ENCODE data around the gene SF3A1.

SF3A1 gene

DNA sequence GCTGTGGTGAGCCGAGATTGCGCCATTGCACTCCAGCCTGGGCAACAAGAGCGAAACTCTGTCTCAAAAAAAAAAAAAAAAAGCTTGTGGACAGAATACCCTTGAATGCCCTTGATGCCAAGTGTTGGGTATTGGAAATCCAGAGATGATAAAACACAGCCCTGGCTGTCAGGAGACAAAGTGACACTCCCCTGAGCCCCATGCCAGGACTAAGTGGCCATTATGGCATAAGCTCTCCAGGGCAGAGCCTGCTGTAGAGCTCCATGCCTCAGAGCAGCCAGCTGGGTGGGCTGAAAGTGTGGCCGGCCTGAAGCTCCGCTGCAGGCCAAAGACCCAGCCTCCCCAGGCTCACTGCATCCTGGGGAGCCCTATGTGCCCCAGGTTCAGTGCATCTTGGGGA is 25.6 kb upstream of the SF3A1 start:
- Histone ChIP-seq H3K4ac (ENCODE audit: low read length) (no peak overlapping the region), H3K9me3 (replicated peaks in 1 of 2; ENCODE audit: control insufficient read depth in 2 of 2, insufficient read depth in 1 of 2, low read depth in 1 of 2, low read length in 2 of 2) (peaks cover 0 to 3% of the 10 kb centered on the region in 2 donors), H2BK5ac (ENCODE audit: low read length) (no peak overlapping the region), H4K8ac (ENCODE audit: low read depth, low read length) (no peak overlapping the region), H2BK15ac (ENCODE audit: low read length) (no peak overlapping the region), H3K4me1 (ENCODE audit: control insufficient read depth in 2 of 2, insufficient read depth in 1 of 2, low read depth in 1 of 2, low read length in 2 of 2) (peaks cover 2 to 3% of the 10 kb centered on the region in 2 donors), H3K4me2 (ENCODE audit: insufficient read depth, low read length, poor library complexity, severe bottlenecking) (no peak overlapping the region), H2BK120ac (ENCODE audit: low read depth, low read length) (no peak overlapping the region), H2BK12ac (ENCODE audit: low read length) (no peak overlapping the region), H3K27me3 (ENCODE audit: control insufficient read depth in 3 of 3, insufficient read depth in 3 of 3, low read depth in 1 of 3, low read length in 3 of 3) (no peaks in the 10 kb centered on the region), H3K23ac (ENCODE audit: low read depth, low read length, poor library complexity) (no peak overlapping the region), H3K79me1 (ENCODE audit: low read depth, low read length) (no peaks in the 10 kb centered on the region), H3K9ac (ENCODE audit: low read depth, low read length, poor library complexity) (no peak overlapping the region), H3K36me3 (replicated peaks in 1 of 2; ENCODE audit: control insufficient read depth in 2 of 2, insufficient read depth in 2 of 2, low read length in 2 of 2) (peaks cover 24 to 51% of the 10 kb centered on the region in 2 donors), H4K91ac (ENCODE audit: low read depth, low read length, poor library complexity) (no peak overlapping the region), H2AFZ (ENCODE audit: low read length) (no peak overlapping the region), H3K4me3 (ENCODE audit: low read length in 2 of 2) (no peak overlapping the region), H3K14ac (ENCODE audit: low read length) (no peak overlapping the region), H3K27ac (replicated peaks; ENCODE audit: low read length) (no peak overlapping the region), H2AK5ac (ENCODE audit: low read depth, low read length) (no peak overlapping the region), H3K18ac (ENCODE audit: low read length) (no peak overlapping the region)
- no CpG with 5 or more reads among the region's 5 CpGs for WGBS, 2 donors (ENCODE audit: extremely low coverage in 2 of 2, insufficient read length in 2 of 2, insufficient replicate concordance in 1 of 2)
- DNase-seq (ENCODE audit: low spot score), result no peak

DNA sequence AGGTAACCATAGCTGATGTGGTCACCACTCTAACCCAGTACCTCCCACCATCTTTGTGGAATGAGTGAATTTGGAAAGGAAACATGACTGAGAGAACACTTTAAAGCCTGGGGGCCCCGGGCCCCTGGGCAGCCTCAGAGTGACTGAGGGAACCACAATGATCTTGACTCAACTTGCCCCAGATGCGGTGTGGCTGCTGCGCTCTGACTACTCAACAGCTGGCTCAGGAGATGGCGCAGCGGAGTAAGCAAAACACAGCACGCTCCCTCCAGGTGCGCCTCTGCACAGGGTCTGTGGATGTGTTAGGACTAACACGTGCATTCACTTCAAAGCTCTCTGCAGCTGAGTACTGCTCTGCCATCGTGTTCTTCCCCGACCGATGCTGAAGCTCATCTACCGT is 24.6 kb upstream of the SF3A1 start:
- H4K8ac ChIP-seq (ENCODE audit: low read depth, low read length), result no peak overlapping the region
- no peak overlapping the region for H3K4ac ChIP-seq (ENCODE audit: low read length)
- H2AFZ ChIP-seq (ENCODE audit: low read length), result no peak overlapping the region
- no peak overlapping the region for H3K9ac ChIP-seq (ENCODE audit: low read depth, low read length, poor library complexity)
- peaks cover 0 to 3% of the 10 kb centered on the region in 2 donors for H3K9me3 ChIP-seq (replicated peaks in 1 of 2; ENCODE audit: control insufficient read depth in 2 of 2, insufficient read depth in 1 of 2, low read depth in 1 of 2, low read length in 2 of 2)
- no peak overlapping the region for H3K27ac ChIP-seq (replicated peaks; ENCODE audit: low read length)
- no CpG with 5 or more reads among the region's 12 CpGs for WGBS, 2 donors (ENCODE audit: extremely low coverage in 2 of 2, insufficient read length in 2 of 2, insufficient replicate concordance in 1 of 2)
- H2BK12ac ChIP-seq (ENCODE audit: low read length), result no peak overlapping the region
- H2BK5ac ChIP-seq (ENCODE audit: low read length), result no peak overlapping the region
- H3K4me1 ChIP-seq (ENCODE audit: control insufficient read depth in 2 of 2, insufficient read depth in 1 of 2, low read depth in 1 of 2, low read length in 2 of 2), result no peaks in the 10 kb centered on the region
- no peak overlapping the region for H3K23ac ChIP-seq (ENCODE audit: low read depth, low read length, poor library complexity)
- H2BK120ac ChIP-seq (ENCODE audit: low read depth, low read length), result no peak overlapping the region
- no peak overlapping the region for H3K4me3 ChIP-seq (ENCODE audit: low read length in 2 of 2)
- H4K91ac ChIP-seq (ENCODE audit: low read depth, low read length, poor library complexity), result no peak overlapping the region
- H2AK5ac ChIP-seq (ENCODE audit: low read depth, low read length), result no peak overlapping the region
- DNase-seq (ENCODE audit: low spot score), result no peak
- no peaks in the 10 kb centered on the region for H3K27me3 ChIP-seq (ENCODE audit: control insufficient read depth in 3 of 3, insufficient read depth in 3 of 3, low read depth in 1 of 3, low read length in 3 of 3)
- H2BK15ac ChIP-seq (ENCODE audit: low read length), result no peak overlapping the region
- no peak overlapping the region for H3K18ac ChIP-seq (ENCODE audit: low read length)
- H3K79me1 ChIP-seq (ENCODE audit: low read depth, low read length), result no peaks in the 10 kb centered on the region
- H3K36me3 ChIP-seq (replicated peaks in 1 of 2; ENCODE audit: control insufficient read depth in 2 of 2, insufficient read depth in 2 of 2, low read length in 2 of 2), result peaks cover 24 to 60% of the 10 kb centered on the region in 2 donors
- H3K14ac ChIP-seq (ENCODE audit: low read length), result no peak overlapping the region
- no peak overlapping the region for H3K4me2 ChIP-seq (ENCODE audit: insufficient read depth, low read length, poor library complexity, severe bottlenecking)

DNA sequence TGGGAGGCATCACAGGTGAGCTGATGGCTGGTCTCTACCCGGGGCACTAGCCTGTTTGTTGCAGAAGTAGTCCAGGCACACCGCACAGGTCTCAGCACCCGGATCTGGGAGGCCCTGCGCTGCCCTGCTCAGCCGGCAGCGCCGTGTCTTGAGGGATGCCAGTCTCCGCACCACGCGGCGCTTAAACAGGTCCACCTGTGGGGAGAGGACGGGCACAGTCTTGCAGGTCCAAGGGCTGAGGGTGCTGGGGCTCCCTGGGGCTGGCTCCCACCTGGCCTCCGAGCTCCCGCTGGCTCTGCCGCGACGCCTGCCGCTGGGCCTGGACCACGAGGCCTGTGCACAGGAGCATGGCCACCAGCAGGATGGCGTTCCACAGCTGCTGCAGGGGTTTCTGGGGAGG is 23.3 kb upstream of the SF3A1 start:
- no CpG with 5 or more reads among the region's 20 CpGs for WGBS, 2 donors (ENCODE audit: extremely low coverage in 2 of 2, insufficient read length in 2 of 2, insufficient replicate concordance in 1 of 2)
- no peak for DNase-seq (ENCODE audit: low spot score)
- no peak overlapping the region for H4K91ac ChIP-seq (ENCODE audit: low read depth, low read length, poor library complexity)

DNA sequence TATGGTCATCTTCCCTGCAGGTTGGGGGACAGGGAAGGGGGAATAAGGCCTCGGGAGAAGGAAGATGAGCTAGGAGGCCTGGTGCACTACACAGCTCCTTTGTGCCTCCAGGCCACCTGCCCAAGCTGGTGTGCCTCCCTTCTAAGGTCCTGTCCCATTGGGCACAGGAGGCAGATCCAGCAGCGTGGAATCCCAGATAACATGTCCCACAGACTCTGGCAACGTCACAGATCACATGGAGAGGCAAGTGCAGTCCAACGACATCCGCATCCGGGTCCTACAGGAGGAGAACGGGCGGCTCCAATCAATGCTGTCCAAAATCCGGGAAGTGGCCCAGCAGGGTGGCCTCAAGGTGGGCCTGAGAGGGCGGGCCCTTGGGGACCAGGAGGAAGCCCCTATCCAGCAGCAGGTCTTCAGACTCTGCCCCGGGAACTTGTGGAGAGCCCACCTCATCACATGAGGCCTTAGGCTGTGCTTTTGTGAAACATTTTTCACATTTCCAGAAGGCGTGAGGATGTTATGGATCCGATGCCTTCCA is 18.7 kb upstream of the SF3A1 start:
- DNase-seq (ENCODE audit: low spot score), result no peak
- no CpG with 5 or more reads among the region's 13 CpGs for WGBS, 2 donors (ENCODE audit: extremely low coverage in 2 of 2, insufficient read length in 2 of 2, insufficient replicate concordance in 1 of 2)
- H2BK15ac ChIP-seq (ENCODE audit: low read length), result no peak overlapping the region
- H3K4me1 ChIP-seq (ENCODE audit: control insufficient read depth in 2 of 2, insufficient read depth in 1 of 2, low read depth in 1 of 2, low read length in 2 of 2), result peaks cover 2 to 6% of the 10 kb centered on the region in 2 donors
- no peaks in the 10 kb centered on the region for H3K79me1 ChIP-seq (ENCODE audit: low read depth, low read length)
- H2BK5ac ChIP-seq (ENCODE audit: low read length), result no peak overlapping the region
- H2BK12ac ChIP-seq (ENCODE audit: low read length), result no peak overlapping the region
- H4K91ac ChIP-seq (ENCODE audit: low read depth, low read length, poor library complexity), result no peak overlapping the region
- no peak overlapping the region for H3K27ac ChIP-seq (replicated peaks; ENCODE audit: low read length)
- H4K8ac ChIP-seq (ENCODE audit: low read depth, low read length), result no peak overlapping the region
- no peak overlapping the region for H2BK120ac ChIP-seq (ENCODE audit: low read depth, low read length)
- H2AFZ ChIP-seq (ENCODE audit: low read length), result no peak overlapping the region
- H3K18ac ChIP-seq (ENCODE audit: low read length), result no peak overlapping the region
- H3K27me3 ChIP-seq (ENCODE audit: control insufficient read depth in 3 of 3, insufficient read depth in 3 of 3, low read depth in 1 of 3, low read length in 3 of 3), result no peaks in the 10 kb centered on the region
- no peak overlapping the region for H3K23ac ChIP-seq (ENCODE audit: low read depth, low read length, poor library complexity)
- no peaks in the 10 kb centered on the region for H3K9me3 ChIP-seq (replicated peaks in 1 of 2; ENCODE audit: control insufficient read depth in 2 of 2, insufficient read depth in 1 of 2, low read depth in 1 of 2, low read length in 2 of 2)
- no peak overlapping the region for H3K14ac ChIP-seq (ENCODE audit: low read length)
- H3K36me3 ChIP-seq (replicated peaks in 1 of 2; ENCODE audit: control insufficient read depth in 2 of 2, insufficient read depth in 2 of 2, low read length in 2 of 2), result peaks cover 16 to 35% of the 10 kb centered on the region in 2 donors
- no peak overlapping the region for H3K4me3 ChIP-seq (ENCODE audit: low read length in 2 of 2)
- H3K4ac ChIP-seq (ENCODE audit: low read length), result no peak overlapping the region
- no peak overlapping the region for H3K9ac ChIP-seq (ENCODE audit: low read depth, low read length, poor library complexity)
- no peak overlapping the region for H2AK5ac ChIP-seq (ENCODE audit: low read depth, low read length)
- H3K4me2 ChIP-seq (ENCODE audit: insufficient read depth, low read length, poor library complexity, severe bottlenecking), result no peak overlapping the region

More for the DNA sequence above, 23.3 kb upstream of the SF3A1 start:
- Histone ChIP-seq H3K36me3 (replicated peaks in 1 of 2; ENCODE audit: control insufficient read depth in 2 of 2, insufficient read depth in 2 of 2, low read length in 2 of 2) (peaks cover 26 to 63% of the 10 kb centered on the region in 2 donors), H2BK5ac (ENCODE audit: low read length) (no peak overlapping the region), H3K9ac (ENCODE audit: low read depth, low read length, poor library complexity) (no peak overlapping the region), H3K4me3 (ENCODE audit: low read length in 2 of 2) (no peak overlapping the region), H2AK5ac (ENCODE audit: low read depth, low read length) (no peak overlapping the region), H3K27ac (replicated peaks; ENCODE audit: low read length) (no peak overlapping the region), H2BK12ac (ENCODE audit: low read length) (no peak overlapping the region), H3K4me1 (ENCODE audit: control insufficient read depth in 2 of 2, insufficient read depth in 1 of 2, low read depth in 1 of 2, low read length in 2 of 2) (no peaks in the 10 kb centered on the region), H2BK120ac (ENCODE audit: low read depth, low read length) (no peak overlapping the region), H2AFZ (ENCODE audit: low read length) (no peak overlapping the region), H3K9me3 (replicated peaks in 1 of 2; ENCODE audit: control insufficient read depth in 2 of 2, insufficient read depth in 1 of 2, low read depth in 1 of 2, low read length in 2 of 2) (peaks cover 0 to 3% of the 10 kb centered on the region in 2 donors), H3K14ac (ENCODE audit: low read length) (no peak overlapping the region), H3K4ac (ENCODE audit: low read length) (no peak overlapping the region), H3K79me1 (ENCODE audit: low read depth, low read length) (no peaks in the 10 kb centered on the region), H3K23ac (ENCODE audit: low read depth, low read length, poor library complexity) (no peak overlapping the region), H3K4me2 (ENCODE audit: insufficient read depth, low read length, poor library complexity, severe bottlenecking) (no peak overlapping the region), H4K8ac (ENCODE audit: low read depth, low read length) (no peak overlapping the region), H3K27me3 (ENCODE audit: control insufficient read depth in 3 of 3, insufficient read depth in 3 of 3, low read depth in 1 of 3, low read length in 3 of 3) (no peaks in the 10 kb centered on the region), H2BK15ac (ENCODE audit: low read length) (no peak overlapping the region), H3K18ac (ENCODE audit: low read length) (no peak overlapping the region)

Data from neuronal stem cell (in vitro differentiated cells).